Measurements from ENCODE around the gene POLG2.

DNA sequence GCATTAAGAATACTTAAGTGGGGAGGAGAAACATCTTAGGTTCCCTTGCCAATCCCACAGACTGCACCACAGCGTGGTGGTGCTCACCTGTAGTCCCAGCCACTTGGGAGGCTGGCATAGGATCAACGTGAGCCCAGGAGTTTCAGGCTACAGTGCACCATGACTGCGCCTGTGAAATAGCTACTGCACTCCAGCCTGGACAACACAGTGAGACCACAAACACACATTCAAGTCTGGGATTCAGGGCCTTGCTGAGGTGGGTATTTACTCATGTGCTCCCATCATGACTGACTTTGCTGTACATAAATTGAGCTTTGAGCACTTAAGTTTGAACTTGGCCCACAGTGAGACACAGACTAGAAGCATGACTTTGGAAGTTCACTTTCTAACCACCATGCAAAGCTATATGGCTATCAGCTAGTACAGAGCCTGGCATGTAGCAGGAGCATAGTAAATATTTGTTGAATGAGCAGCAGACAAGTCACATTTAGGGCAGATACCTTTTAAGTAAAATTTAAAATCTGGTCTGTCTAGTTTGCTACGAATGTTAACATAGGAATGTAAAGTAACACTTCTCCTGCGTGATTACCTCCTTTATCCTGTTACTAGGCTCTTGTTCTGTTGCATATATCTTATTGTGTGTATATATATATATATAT is 43.4 kb upstream of the POLG2 start:
- TF ChIP-seq, protein P1, sequence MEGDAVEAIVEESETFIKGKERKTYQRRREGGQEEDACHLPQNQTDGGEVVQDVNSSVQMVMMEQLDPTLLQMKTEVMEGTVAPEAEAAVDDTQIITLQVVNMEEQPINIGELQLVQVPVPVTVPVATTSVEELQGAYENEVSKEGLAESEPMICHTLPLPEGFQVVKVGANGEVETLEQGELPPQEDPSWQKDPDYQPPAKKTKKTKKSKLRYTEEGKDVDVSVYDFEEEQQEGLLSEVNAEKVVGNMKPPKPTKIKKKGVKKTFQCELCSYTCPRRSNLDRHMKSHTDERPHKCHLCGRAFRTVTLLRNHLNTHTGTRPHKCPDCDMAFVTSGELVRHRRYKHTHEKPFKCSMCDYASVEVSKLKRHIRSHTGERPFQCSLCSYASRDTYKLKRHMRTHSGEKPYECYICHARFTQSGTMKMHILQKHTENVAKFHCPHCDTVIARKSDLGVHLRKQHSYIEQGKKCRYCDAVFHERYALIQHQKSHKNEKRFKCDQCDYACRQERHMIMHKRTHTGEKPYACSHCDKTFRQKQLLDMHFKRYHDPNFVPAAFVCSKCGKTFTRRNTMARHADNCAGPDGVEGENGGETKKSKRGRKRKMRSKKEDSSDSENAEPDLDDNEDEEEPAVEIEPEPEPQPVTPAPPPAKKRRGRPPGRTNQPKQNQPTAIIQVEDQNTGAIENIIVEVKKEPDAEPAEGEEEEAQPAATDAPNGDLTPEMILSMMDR (IDR thresholded peaks at IDR 0.05; ENCODE audit: control extremely low read depth in 1 of 3, insufficient read depth in 1 of 3, low read depth in 1 of 3, low read length in 3 of 3): no peak
- TF ChIP-seq SIN3A (conservative IDR thresholded peaks at IDR 0.05 in 1 of 2, IDR thresholded peaks at IDR 0.05 in 1 of 2; ENCODE audit: low read depth in 1 of 2, low read length in 2 of 2) (no peak), CREB1 (IDR thresholded peaks at IDR 0.05) (no peak)
